Measurements from ENCODE around the gene UBL4A. TPM values are rescaled to one million over a fixed set of nuclear protein-coding genes. Genes with fewer than 3 reads are reported as not detected.
A peak's percentile ranks its signal among the peaks of the same experiment; 100 is the strongest.

The UBL4A gene
- total and polyA plus RNA-seq, 9 of the 15 experiments (the other 6 are each of a cell fraction or from before 2014, with no cell fraction given), result 15.2 to 140 (median 100) TPM

GRCh38 chrX:154490414-154491083 is 4.1 kb upstream of the UBL4A start, which contains the start of gene SLC10A3 (continued):
- TF ChIP-seq ID3 (CRISPR knock-in tag; IDR thresholded peaks at IDR 0.05) (no peak), ID3 (tag; IDR thresholded peaks at IDR 0.05) (no peak), ZNF584 (CRISPR knock-in tag; IDR thresholded peaks at IDR 0.05; ENCODE audit: low read depth) (no peak), POLR2G (IDR thresholded peaks at IDR 0.05; ENCODE audit: low read depth, low read length) (peak; percentile 96), ZNF224 (CRISPR knock-in tag; IDR thresholded peaks at IDR 0.05) (no peak), ZFX (CRISPR knock-in tag; IDR thresholded peaks at IDR 0.05) (peak; percentile 61)

- no peak overlapping the region for H2AFZ ChIP-seq (ENCODE audit: low read depth, low read length)
- no peak for FAIRE-seq
- TF ChIP-seq NKRF (IDR thresholded peaks at IDR 0.05; ENCODE audit: borderline replicate concordance) (0 out of 2 replicates have a peak, but pooled peaks have one; percentile 22), SMARCC2 (IDR thresholded peaks at IDR 0.05; ENCODE audit: low read depth) (no peak), E2F4 (CRISPR knock-in tag; IDR thresholded peaks at IDR 0.05; ENCODE audit: low read depth) (no peak), NFIC (IDR thresholded peaks at IDR 0.05) (peak; percentile 46), JUN (IDR thresholded peaks at IDR 0.05; ENCODE audit: borderline replicate concordance, low read depth, low read length) (no peak), JUN (CRISPR knock-in tag; IDR thresholded peaks at IDR 0.05; ENCODE audit: borderline replicate concordance) (no peak), SMAD4 (CRISPR knock-in tag; conservative IDR thresholded peaks at IDR 0.05) (no peak)
These were observed 3.6 kb upstream of the UBL4A start for GRCh38 chrX:154490021-154490413.

More at GRCh38 chrX:154490021-154490413, 3.6 kb upstream of the UBL4A start:
- Histone ChIP-seq H3K9me3 (replicated peaks; ENCODE audit: control insufficient read depth, insufficient read depth, low read depth, low read length) (no peaks in the 10 kb centered on the region), H3K36me3 (ENCODE audit: control insufficient read depth, insufficient read depth, low read length) (peaks cover 31% of the 10 kb centered on the region), H3K4me2 (ENCODE audit: insufficient read depth, low read length) (peak overlapping the region; percentile 93), H3K4me3 (peak overlapping the region; percentile 72), H3K9ac (ENCODE audit: insufficient read depth in 1 of 2, low read depth in 2 of 2, low read length in 2 of 2) (peak overlapping the region; percentile 85 to 96), H3K9me1 (ENCODE audit: control insufficient read depth, insufficient read depth, low read length) (no peaks in the 10 kb centered on the region), H3K79me2 (ENCODE audit: control insufficient read depth, insufficient read depth, low read length) (peaks cover 52% of the 10 kb centered on the region), H4K20me1 (replicated peaks; ENCODE audit: control insufficient read depth, insufficient read depth, low read length) (peaks cover 7% of the 10 kb centered on the region; the same call in 1 of the 2 replicates), H3K27ac (ENCODE audit: extremely low read depth, low read depth, low read length) (peak overlapping the region; percentile 87), H3K4me1 (replicated peaks in 1 of 2; ENCODE audit: control insufficient read depth in 2 of 2, insufficient read depth in 2 of 2, low read length in 2 of 2) (peaks cover 37 to 77% of the 10 kb centered on the region in 2 experiments; a peak in 4 of 5 replicates), H3K27me3 (ENCODE audit: control insufficient read depth in 2 of 2, insufficient read depth in 2 of 2, low read length in 2 of 2) (no peaks in the 10 kb centered on the region)
- CTCF ChIA-PET (ENCODE audit: low intra/inter-chr PET ratio), result no interaction called here
- intact Hi-C loops (cut with micrococcal nuclease) (loop anchor here (5.0 to 10.0 kb wide), 2 partner anchors 37 to 115 kb away; partner anchors contain the start of genes EMD and FLNA), in situ Hi-C loops (cut with MboI) (no loop called here)
- BruUV-seq (replicated peaks), result no TSS peak
- peak in 2 of 4 experiments; percentile 28 to 52 for DNase-seq (ENCODE audit: extremely low read depth in 1 of 4, low spot score in 3 of 4)
- ATAC-seq, result peak; percentile 6
- POLR2A ChIA-PET, result interaction anchor here (0.6 to 2.7 kb wide), 12 partner anchors 9 to 119 kb away, joined by 3 to 8 read pairs (median 4); no protein-coding TSS in a partner anchor
- WGBS (ENCODE audit: insufficient coverage, low coverage, missing lambda C conversion rate), result 0% methylated on average over 1 of the region's 19 CpGs
